ENCODE results near the gene CCDC33. TPM values are rescaled to one million over a fixed set of nuclear protein-coding genes. Genes with fewer than 3 reads are reported as not detected.

The CCDC33 gene
- total and polyA plus RNA-seq, 12 donors: not detected

DNA sequence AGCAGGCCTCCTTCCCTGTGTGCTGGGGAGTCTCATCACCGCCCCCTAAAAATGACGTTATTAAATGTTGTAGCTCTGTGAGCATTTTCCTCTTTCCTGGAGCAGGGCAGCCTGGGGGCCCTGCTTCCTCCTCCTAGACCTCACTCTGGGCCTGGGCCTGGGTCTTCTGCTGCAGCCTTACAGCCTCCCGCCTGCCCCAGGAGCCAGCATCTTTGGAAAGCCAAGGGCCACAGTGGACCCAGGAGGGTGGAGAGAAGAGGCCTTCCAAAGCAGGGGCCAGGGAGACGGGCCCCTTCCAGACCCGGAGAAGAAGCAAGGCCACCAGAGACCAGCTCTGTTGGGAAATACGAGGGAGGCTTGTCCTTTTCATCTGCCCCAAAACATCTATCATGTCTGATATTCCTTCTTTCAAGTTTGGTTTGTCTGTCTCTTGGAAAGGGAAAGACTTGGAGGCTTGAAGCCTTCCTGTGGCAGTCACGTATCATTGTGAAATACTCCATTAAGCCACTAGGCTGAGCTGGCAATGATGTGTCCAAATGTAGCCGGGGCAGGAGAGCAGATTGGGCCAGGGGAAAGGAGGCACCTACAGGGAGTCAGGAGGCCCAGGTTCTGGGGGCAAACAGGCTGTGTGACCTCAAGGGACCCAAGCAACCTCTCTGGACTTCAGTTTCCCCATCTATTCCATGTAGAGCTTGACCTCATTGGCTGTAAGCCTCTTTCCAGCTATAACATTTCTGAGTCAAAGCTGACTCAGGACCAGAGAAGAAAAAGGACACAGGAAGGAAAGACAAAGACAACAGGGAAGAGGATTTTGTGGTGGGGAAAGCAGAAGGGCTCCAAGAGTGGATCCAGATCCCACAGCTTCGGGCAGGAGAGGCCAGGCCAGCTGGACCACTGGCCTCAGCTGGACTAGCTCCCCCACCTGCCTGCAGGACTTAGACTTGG lies 100.2 kb downstream of the CCDC33 start:
- H3K4me3 ChIP-seq: no peak overlapping the region
- no peak for ATAC-seq

GRCh38 chr15:74337146-74337545 lies 101.0 kb downstream of the CCDC33 start:
- intact Hi-C loops (cut with DNase I): no loop called here
- TF ChIP-seq, protein P1, sequence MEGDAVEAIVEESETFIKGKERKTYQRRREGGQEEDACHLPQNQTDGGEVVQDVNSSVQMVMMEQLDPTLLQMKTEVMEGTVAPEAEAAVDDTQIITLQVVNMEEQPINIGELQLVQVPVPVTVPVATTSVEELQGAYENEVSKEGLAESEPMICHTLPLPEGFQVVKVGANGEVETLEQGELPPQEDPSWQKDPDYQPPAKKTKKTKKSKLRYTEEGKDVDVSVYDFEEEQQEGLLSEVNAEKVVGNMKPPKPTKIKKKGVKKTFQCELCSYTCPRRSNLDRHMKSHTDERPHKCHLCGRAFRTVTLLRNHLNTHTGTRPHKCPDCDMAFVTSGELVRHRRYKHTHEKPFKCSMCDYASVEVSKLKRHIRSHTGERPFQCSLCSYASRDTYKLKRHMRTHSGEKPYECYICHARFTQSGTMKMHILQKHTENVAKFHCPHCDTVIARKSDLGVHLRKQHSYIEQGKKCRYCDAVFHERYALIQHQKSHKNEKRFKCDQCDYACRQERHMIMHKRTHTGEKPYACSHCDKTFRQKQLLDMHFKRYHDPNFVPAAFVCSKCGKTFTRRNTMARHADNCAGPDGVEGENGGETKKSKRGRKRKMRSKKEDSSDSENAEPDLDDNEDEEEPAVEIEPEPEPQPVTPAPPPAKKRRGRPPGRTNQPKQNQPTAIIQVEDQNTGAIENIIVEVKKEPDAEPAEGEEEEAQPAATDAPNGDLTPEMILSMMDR (IDR thresholded peaks at IDR 0.05): no peak
- WGBS, 2 donors: 82 to 94% methylated on average over 5 of the region's 5 CpGs

More for the DNA sequence above, 100.2 kb downstream of the CCDC33 start:
- TF ChIP-seq, protein P1 (IDR thresholded peaks at IDR 0.05): no peak
- 78 to 90% methylated on average over 9 of the region's 9 CpGs for WGBS, 2 donors
- no peak for DNase-seq
- Histone ChIP-seq H3K27ac (no peak overlapping the region), H3K9me3 (no peaks in the 10 kb centered on the region), H3K36me3 (no peaks in the 10 kb centered on the region), H3K27me3 (no peaks in the 10 kb centered on the region), H3K4me1 (no peaks in the 10 kb centered on the region)
- intact Hi-C loops (cut with DNase I): no loop called here

DNA sequence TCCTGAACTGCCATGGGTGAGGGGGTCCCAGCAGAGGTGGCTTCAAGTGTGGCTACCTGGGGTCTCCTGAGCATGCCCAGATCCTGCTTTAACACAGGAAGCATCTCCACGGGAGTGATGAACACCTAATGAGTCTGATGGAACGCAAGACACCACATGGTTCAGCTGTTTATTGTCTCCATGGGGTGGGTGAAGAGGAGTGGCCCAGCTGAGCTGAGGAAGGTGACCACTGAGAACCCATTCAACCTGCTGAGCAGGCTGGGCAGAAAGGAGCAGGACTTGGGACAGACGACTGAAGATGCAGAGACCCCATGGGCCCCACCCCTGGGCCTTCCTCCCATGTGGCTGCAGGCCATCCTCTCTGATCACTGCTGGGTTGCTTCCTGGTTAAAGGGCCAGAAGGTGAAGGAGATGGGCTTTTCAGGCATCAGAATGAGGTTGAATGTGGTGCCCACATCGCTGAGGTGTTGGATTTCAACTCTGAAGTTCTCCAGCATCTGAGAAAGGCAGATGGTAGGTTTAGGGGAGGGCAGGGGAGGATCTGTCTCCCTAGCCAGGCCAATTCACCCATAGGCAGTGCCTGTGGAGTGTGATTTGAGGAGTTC lies 101.6 kb downstream of the CCDC33 start:
- Histone ChIP-seq H3K4me1 (no peaks in the 10 kb centered on the region), H3K4me3 (no peak overlapping the region), H3K36me3 (no peaks in the 10 kb centered on the region), H3K27ac (no peak overlapping the region), H3K27me3 (no peaks in the 10 kb centered on the region), H3K9me3 (no peaks in the 10 kb centered on the region)
- no peak for DNase-seq
- no peak for ATAC-seq
- intact Hi-C loops (cut with DNase I): no loop called here
- WGBS, 2 donors: 71 to 79% methylated on average over 4 of the region's 4 CpGs
- TF ChIP-seq, protein P1 (IDR thresholded peaks at IDR 0.05): no peak

More at GRCh38 chr15:74337146-74337545, 101.0 kb downstream of the CCDC33 start:
- H3K36me3 ChIP-seq: no peaks in the 10 kb centered on the region
- no peaks in the 10 kb centered on the region for H3K27me3 ChIP-seq
- H3K4me3 ChIP-seq: no peak overlapping the region
- ATAC-seq: no peak
- no peaks in the 10 kb centered on the region for H3K9me3 ChIP-seq
- H3K4me1 ChIP-seq: no peaks in the 10 kb centered on the region
- no peak overlapping the region for H3K27ac ChIP-seq
- DNase-seq: no peak

GRCh38 chr15:74338676-74339075 lies 102.5 kb downstream of the CCDC33 start:
- Histone ChIP-seq H3K36me3 (no peaks in the 10 kb centered on the region), H3K27me3 (no peaks in the 10 kb centered on the region), H3K9me3 (no peaks in the 10 kb centered on the region), H3K27ac (no peak overlapping the region), H3K4me1 (no peaks in the 10 kb centered on the region), H3K4me3 (no peak overlapping the region)
- intact Hi-C loops (cut with DNase I): no loop called here
- TF ChIP-seq, protein P1 (IDR thresholded peaks at IDR 0.05): no peak
- DNase-seq: no peak
- 97 to 98% methylated on average over 5 of the region's 5 CpGs for WGBS, 2 donors
- no peak for ATAC-seq

Measured in heart right ventricle (tissue), 16 donors.